A172 (cell line): ENCODE data around the gene BARX2. TPM values are rescaled to one million over a fixed set of nuclear protein-coding genes. Genes with fewer than 3 reads are reported as not detected.
"Not testable (repeated sequence)": the region's sequence is repeated elsewhere in the genome, so short reads cannot be mapped to it uniquely, and the experiment has no call there.

Source experiments
- DNase-seq: peaks from one replicate; pipeline ENCODE4 v3.0.0-alpha.2; 2015; ENCODE audit warnings: low spot score
- total RNA-seq: library from RNA; depleted of rRNA; stranded (reverse); fragments of >200 nt; shearing (Covaris generic); gene quantifications from 2 replicates; pipeline ENCODE4 v1.2.3, GENCODE V29; 2014; rRNA removed

BARX2 gene, protein sequence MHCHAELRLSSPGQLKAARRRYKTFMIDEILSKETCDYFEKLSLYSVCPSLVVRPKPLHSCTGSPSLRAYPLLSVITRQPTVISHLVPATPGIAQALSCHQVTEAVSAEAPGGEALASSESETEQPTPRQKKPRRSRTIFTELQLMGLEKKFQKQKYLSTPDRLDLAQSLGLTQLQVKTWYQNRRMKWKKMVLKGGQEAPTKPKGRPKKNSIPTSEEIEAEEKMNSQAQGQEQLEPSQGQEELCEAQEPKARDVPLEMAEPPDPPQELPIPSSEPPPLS
- not detected in 2 replicates for total RNA-seq

DNA sequence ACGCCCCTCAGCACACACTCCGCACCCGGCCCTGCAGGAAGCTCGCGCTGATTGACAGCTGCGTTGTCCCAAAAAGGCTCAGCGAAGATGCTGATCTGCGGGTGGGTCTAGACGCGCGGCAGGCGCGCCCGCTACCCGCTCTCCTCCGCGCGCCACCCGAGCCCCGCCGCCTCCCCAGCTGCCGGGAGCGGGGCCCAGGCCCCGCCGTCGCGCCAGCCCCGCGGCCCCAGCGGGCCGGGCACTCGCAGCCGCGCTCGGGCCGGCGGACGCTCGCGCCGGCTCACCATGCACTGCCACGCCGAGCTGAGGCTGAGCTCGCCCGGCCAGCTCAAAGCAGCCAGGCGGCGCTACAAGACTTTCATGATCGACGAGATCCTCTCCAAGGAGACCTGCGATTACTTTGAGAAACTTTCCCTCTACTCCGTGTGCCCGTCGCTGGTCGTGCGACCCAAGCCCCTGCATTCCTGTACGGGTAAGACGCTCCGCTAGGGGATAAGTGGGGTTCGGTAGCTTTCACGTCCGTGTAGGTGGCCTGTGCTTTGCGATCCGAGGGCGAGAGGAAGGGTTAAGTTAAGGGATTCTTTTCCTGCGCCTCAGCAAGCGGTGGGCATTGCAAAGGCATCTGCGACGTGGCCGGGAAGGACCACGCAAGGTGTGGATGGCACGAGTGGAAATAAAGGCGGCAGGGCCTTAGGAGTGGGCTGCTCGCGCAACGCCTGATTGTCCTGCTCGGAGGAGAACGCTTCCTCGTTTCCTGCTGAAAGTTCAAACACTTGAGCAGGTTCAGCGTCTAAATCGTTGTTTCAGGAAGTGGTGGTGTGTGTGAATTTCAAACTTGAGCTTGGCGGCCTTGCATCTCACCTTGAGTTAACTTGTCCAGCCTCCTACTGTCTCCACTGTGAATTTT, at the start of gene BARX2:
Gene BARX2, plus strand, starts transcription at position 98 of the 907 bp plus-strand sequence. Its CDS starts 188 bp downstream, at position 286.
- no peak for DNase-seq

DNA sequence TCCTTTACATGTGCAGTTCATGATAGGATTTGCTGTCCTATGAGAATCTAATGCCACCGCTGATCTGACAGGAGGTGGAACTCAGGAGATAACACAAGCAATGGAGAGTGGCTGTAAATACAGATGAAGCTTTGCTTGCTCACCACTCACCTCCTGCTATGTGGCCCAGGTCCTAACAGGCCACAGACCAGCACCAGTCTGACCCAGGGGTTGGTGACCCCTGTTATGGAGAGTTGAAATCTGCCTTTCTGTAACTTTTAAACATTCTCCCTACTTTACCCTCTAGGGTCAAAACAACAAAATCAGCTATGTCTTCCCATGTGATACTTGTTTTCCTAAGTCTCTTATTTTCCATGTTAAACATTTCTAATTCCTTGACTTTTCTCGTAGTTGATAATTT, 48.7 kb upstream of the BARX2 start:
- DNase-seq = no peak

DNA sequence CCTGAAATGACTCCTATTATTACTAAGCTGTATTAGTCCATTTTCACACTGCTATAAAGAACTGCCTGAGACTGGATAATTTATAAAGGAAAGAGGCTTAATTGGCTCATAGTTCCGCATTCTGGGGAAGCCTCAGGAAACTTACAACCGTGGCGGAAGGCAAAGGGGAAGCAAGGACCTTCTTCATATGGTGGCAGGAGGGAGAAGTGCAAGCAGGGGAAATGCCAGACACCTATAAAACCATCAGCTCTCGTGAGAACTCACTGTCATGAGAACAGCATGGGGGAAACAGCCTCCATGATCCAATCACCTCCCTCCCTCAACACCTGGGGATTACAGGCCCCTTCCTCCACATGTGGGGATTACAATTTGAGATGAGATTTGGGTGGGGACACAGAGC, 47.9 kb upstream of the BARX2 start:
- not testable (repeated sequence) for DNase-seq

DNA sequence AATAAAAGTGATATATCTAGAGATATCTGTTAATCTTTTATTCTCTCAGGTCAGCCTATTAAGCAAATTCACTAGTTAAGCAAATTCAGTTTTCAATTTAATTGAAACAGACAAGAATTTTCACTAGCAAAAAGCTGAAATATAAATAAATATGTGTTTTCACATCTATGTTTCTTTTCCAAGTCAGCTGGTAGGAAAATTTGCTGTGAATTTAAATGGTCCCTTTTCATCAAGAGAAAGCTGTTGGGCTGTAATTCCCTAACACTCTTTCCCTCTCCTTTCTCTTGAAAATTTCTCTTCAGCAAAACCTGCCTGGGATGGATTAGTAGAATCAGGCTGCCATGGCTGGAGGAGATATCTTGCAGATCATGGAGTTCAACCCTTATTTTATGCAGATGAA, 46.9 kb upstream of the BARX2 start:
- no peak for DNase-seq

DNA sequence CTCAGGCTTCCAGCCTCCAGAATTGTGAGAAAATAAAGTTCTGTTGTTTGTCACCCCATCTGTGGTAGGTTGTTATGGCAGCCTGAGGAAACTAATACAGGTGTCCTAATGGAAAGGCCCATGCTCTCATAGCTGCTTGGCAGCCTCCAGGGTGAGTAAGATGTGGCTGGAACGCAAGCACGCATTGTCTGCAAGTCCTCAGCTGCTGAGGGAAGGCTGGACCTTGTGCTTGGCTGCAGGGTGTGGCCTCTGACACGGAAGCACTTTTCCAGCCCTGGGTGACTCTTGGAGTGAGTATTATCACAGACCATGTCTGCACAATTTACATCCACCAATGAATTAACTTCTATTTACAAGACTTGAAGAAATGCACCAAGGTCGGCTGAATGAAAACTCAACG, 44.4 kb upstream of the BARX2 start:
- DNase-seq = no peak

DNA sequence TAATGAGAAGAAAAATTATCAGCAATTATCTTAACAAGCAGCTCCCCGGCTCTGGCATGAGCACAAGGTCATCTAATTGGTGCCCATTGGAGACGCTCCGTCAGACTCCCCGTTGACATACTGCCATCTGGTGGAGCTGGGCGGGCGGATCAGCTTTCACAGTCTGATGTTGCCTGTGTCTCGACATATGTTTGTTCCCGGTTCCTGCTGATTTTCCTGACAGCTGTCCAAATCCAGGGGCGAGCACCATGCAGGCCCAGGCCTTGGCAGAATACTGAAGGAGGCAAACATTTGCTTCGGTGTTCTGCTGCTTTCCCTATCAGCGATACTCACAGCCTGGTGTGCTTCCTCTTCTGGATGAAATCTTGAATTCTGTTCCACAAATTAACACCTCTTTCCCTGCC, 43.8 kb upstream of the BARX2 start:
- DNase-seq = peak; percentile 55

DNA sequence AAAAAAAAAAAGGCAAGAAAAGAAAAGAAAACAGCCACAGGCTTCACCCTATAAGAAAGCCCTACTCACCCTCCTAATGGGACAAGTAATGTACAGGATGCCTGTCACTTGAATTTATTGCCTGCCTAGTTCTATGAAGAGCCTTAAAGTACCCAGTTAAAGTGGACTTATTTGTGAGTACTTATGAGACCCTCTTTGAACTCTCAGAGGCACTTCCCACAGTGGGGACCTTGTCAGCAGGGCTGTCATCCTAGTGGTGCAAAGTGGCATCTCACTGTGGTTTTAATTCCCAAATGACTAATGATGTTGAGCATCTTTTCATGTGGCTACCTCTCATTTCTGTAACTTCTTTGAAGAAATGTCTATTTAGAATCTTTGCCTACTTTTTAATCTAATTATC, 41.8 kb upstream of the BARX2 start:
- DNase-seq = no peak

DNA sequence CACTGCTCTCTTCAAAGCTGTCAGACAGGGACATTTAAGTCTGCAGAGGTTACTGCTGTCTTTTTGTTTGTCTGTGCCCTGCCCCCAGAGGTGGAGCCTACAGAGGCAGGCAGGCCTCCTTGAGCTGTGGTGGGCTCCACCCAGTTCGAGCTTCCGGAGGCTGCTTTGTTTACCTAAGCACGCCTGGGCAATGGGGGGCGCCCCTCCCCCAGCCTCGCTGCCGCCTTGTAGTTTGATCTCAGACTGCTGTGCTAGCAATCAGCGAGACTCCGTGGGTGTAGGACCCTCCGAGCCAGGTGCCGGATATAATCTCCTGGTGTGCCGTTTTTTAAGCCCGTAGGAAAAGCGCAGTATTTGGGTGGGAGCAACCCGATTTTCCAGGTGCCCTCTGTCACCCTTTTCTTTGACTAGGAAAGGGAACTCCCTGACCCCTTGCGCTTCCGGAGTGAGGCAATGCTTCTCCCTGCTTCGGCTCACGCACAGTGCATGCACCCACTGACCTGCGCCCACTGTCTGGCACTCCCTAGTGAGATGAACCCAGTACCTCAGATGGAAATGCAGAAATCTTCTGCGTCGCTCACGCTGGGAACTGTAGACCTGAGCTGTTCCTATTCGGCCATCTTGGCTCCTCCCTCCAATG, 31.2 kb upstream of the BARX2 start:
- not testable (repeated sequence) for DNase-seq

DNA sequence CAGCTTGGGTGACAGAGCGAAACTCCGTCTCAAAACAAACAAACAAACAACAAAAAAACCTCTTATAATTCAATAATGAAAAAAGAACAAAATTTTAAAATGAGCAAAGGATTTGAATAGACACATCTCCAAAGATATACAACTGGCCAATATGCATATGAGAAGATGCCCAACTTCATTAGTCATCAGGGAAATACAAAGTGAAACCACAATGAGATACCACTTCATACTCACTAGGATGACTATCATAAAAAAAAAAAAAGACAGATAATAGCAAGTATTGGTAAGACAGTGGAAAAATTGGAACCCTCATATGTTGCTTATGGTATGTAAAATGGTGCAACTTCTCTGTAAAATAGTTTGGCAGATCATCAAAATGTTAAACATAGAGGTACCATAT, 28.7 kb upstream of the BARX2 start:
- no peak for DNase-seq

DNA sequence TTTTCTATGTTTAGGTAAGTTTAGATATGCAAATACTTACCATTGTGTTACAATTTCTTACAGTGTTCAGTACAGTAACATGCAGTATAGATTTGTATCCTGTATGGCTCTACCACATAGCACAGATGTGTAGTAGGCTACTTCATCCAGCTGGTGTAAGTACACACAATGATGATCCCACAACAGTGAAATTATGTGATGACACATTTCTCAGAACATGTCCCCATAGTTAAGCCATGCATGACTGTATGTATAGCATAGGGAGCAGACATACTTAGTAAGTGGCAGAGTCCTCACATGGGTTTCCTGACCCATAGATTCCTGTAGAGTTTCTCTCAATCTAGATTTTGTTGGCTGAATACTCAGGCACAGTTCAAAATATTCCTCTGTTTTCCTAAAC, 26.8 kb upstream of the BARX2 start:
- DNase-seq = no peak

DNA sequence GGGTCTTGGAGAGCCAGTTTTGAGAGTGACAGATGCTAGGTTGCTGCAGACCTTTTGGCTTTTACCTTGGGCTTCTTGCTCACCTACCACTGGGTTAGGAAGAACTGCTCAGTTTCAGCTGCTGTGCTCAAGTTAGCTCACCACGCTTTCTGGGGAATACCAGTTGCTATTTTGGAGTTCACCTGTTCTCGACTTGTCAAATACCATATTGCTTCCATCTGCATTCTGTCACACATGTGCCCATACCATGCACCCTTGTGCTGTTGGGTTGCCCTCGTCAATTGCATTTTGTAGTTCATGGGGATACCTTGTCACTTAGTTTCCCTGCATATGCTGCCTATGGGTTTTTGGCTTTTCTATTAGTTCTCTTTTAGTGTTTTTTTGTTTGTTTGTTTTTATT, 23.0 kb upstream of the BARX2 start:
- no peak for DNase-seq

DNA sequence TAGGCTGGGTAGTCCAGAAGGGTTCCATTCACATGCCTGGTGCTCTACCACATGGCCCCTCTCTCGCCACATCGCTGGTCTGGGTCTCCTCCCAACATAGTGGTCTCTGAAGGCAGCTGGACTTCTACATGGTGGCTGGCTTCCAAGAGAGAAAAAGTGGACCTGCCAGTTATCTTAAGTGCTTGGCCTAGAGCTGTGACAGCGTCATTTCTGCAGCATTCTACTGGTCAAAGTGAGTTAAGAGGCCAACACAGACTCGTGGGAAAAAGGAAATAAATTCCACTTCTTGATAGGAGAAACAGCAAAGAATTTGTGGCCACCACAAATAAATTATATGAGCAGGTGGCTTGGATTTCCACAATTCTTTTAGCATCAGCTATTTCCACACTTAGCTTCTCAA, 21.0 kb upstream of the BARX2 start:
- no peak for DNase-seq

DNA sequence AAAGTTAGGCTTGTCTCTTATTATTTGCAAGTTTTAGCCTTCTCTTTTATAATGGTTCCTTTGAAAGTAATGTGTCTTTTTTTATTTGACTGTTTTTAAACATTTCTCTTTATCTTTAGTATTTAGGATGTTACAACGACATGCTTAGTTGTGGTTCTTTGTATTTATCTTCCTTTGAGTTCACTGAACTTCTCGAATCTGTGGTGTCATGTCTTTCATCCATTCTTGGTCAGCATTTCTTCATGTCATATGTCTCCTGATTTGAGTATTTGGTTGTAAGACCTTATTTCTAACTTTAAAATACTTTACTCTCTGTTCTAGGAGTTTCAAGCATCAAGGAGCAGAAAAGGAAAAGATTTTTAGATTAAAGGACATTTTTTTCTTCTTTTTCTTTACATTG, 15.9 kb upstream of the BARX2 start:
- no peak for DNase-seq

DNA sequence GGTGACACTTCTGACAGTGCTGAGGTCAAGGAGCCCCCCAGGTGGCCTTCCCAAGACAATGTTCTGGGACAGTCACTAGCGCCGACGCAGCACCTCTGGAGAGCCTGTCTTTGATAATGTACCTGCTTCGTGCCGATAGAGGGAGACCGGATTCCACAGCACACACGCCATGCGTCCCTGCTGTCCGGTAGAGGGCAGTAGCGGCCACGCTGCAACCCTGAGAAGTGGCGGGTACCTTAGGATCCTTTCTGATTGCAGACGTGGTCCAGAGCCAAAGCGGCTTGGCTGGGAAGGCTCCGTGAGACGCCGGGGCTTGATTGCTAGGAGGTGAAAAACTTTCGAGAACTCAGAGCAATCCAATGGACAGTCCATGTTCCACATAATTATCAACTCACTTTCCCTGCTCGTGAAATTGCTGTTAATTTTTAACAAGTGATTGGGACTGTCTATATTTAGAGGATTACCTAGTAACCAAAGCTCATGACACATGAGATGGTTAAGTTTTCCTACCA, 11.4 kb upstream of the BARX2 start:
- DNase-seq = peak; percentile 72

DNA sequence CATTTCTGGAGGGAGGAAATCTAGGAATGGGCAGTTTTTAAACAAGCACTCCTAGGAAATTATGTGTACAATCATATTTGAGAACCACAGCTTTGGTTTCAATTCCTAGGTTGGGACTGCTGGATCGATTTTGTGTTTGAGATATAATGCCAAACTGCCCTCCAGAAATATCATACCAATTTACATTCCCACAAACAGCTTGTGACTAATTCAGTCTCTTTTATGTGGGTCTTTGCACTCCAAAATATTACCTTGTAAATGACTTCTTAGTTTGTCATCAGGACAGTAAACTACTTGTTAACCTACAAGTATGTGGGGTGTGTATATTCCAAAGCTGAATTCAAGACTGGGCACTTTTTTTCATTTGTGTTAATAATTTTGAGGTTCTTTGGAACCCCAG, 9.8 kb upstream of the BARX2 start:
- DNase-seq = no peak

DNA sequence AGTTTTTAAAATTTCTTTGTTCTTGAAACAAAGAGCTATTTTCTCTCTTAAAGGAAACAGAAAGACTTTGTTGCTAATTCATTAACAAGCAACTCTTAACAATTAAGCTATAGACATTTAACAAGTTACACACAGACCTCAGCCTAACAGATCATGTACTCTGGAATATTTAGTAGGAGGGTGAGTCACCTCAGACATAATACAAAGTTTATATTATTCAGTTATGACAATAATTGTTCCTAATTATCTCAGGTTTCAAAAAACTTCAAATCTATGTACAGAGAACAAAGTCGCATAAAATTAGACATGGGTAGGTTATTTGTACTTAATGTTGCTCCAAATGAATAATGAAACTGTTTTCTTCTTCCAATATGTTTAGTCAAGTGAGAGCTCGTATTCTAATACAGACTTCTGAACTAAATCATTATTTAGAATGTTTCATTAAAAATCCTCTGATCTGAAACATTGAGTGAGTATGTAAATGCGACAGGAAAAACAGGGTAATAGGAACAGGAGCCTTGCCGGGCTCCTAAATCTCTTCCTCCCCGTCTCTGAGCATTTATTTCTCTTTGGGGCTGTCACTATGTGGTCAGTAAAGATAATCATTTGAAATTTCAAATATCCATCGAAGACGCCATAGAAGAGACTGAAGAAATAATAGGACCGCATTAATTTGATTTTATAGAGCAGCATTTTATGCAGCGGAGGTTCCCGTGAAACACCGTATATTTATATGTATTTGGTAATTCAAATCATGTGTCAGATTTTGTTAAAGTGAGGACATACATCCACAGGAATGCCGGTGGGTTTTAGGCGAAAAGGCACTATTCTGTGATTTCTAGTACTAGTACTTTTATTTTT, 8.7 kb upstream of the BARX2 start:
- DNase-seq = no peak

DNA sequence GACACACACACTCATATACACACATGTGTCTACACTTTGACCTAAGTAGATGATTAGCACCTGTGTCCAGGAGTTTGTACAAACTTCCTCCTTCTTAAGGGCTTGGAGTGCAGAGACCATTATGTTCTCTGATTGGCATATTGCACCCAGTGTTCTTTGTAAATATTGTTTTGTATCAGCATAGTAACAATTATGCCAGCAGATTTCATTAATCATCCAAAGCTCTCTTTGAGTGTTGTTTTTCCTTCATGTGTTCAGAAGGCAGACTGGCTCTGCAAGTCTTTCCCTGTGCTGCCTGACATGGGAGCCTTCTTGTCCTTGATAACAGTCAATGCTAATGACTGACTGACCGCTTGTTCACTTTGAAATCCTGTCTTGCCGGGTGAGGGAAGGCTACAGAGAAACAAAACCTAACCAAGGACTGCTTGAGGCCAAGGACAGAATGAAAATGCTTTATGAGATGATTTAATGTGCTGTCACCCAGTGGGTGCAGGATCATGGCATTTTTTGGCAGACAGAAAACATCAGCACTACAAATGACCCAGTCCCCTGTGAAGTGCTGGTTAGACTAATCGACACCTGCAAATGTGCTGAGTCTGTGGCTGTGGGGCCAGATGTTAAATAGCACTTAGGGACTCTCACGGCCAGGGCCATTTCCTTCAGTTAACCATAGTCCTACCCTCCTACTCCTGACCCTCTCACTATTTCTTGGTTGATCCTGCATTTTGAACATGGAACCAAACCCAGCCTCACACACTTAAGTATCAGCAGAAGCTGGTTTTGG, 6.6 kb upstream of the BARX2 start:
- no peak for DNase-seq

DNA sequence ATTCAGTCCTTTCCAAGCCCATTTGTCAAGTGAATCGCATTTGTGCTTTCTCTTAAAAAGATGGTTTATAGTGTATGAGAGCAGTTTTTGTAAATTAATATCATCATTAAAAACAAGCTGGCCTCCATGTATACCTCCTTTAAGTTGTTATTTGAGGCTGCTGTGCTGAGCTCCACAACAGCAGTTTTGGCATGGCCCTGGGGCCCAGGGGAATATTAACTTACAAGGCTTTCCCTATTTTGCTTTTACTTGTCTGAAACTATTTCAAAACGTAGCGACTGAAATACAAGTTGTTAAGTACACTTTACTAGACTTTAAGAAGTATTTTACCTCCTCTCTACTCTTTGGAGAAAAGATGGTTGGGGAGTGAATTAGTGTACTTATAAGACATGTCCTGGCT, 4.9 kb upstream of the BARX2 start:
- DNase-seq = no peak

DNA sequence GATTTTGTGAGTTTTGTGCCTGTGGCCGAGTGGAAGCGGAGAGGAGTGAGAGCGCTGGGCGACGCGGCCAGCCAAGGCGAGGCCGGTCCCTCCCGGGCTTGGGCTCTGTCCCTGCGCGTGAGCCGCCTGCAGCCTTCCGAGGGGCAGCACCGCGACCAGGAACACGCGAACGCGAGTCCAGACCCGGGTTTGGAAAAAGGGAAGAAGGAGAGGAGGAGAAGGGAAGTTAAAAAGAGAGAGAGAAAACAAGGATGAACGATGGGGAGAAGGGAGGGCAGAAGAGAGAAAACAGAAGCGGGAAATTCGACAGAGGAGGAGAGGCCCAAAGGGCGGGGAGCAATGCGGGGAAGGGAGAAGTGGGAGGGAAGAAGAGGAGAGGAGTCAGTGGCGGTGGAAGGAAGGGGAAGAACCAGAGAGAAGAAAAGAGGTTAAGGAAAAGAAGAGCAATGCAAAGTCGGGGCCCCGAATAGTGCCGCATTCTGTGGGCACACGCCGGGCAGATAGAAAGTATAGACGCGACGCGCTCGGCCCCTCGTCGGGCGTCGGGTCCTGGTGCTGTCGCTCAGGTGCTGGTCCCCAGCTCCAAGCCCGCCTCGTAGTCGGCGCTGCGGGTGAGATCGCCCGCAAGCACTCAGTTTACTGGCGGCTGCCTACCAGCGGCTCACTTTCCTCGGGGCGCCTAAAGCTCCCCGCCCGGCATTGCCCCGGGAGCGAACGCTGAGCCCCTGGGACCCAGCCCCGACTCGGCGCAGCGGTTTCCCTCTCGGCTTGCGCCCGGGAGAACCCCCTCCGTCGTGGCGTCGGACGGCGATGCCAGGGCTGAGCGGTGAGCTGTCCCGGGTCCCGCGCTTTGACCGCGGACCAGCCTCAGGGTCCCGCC, 2.8 kb upstream of the BARX2 start:
- no peak for DNase-seq

DNA sequence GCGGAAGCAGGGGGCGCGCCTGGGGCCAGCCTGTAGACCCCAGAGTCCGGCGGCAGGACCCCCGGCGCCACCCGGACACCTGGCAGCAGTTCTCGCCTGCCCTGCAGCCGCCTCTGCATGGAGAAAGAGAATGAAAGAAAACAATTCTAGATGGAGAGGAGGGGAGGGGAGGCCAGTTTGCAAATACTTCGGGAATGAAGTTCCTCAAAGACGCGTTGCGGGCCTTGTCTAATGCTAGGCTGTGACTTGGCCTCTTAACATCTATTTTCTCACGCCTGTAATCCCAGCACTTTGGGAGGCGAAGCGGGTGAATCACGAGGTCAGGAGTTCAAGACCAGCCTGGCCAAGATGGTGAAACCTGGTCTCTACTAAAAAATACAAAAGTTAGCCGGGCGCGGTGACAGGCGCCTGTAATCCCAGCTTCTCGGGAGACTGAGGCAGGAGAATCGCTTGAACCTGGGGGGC, 2.1 kb upstream of the BARX2 start:
- no peak for DNase-seq
